Fibroblast of lung (primary cell): ENCODE data around the gene PCSK6.

Source experiments
- CTCF ChIP-seq, 2 donors: IDR thresholded peaks in 1 of 2; conservative IDR thresholded peaks in 1 of 2; 1 replicate in 1 of 2; 2 replicates in 1 of 2; pipeline ENCODE4 v1.5.1; 2011 to 2012; ENCODE audit warnings: low read length in 2 of 2, control low read depth in 1 of 2, inconsistent platforms in 1 of 2, low read depth in 1 of 2, mild to moderate bottlenecking in 1 of 2
- EZH2 ChIP-seq: IDR thresholded peaks from 2 replicates; pipeline ENCODE4 v1.5.1; 2012; ENCODE audit warnings: low read length, control low read depth, mild to moderate bottlenecking; ENCODE audit errors: missing control alignments

GRCh38 chr15:101376615-101377395, 112.7 kb downstream of the PCSK6 start:
- TF ChIP-seq CTCF (conservative IDR thresholded peaks at IDR 0.05 in 1 of 2, IDR thresholded peaks at IDR 0.05 in 1 of 2; ENCODE audit: low read depth in 1 of 2, low read length in 2 of 2) (no peak), EZH2 (no peak)
